B cell (primary cell): ENCODE measurements around the gene USH1G. TPM values are rescaled to one million over a fixed set of nuclear protein-coding genes. Genes with fewer than 3 reads are reported as not detected.

Experiments used
- ATAC-seq: fragments of 200-7000 bp; cut with Tn5 transposase; one replicate; pipeline ENCODE4 v1.10.0; 2021; ENCODE audit warnings: low read depth, mild to moderate bottlenecking, moderate number of reproducible peaks, moderate library complexity
- CTCF ChIA-PET: fragments of 350-600 bp; sonication (Branson Sonifier 250); formaldehyde crosslinking; loops from one replicate; lab custom pipeline; 2021; ENCODE audit warnings: antibody characterized with exemption, inconsistent platforms; lab: Charles Lee
- POLR2A ChIA-PET: fragments of 350-600 bp; sonication (Branson Sonifier 250); formaldehyde crosslinking; loops from one replicate; lab custom pipeline; 2021; ENCODE audit warnings: antibody characterized with exemption; lab: Charles Lee
- DNase-seq: peaks from one replicate; pipeline ENCODE4 v3.0.0; 2013
- H2AFZ ChIP-seq: 2 replicates; pipeline ENCODE4 v1.6.1; 2012; ENCODE audit warnings: mild to moderate bottlenecking, low read depth, low read length; ENCODE audit not compliant: insufficient read depth, poor library complexity, severe bottlenecking
- H3K27ac ChIP-seq, 2 donors: 1 replicate in 1 of 2; 2 replicates in 1 of 2; pipeline ENCODE4 v1.5.1; 2012 to 2013; ENCODE audit warnings: low read length in 2 of 2, mild to moderate bottlenecking in 2 of 2, moderate library complexity in 1 of 2
- H3K27me3 ChIP-seq, 4 experiments: fragments of 200-600 bp in 1 of 4; sonication (generic) in 1 of 4; replicated peaks in 1 of 4; 1 replicate in 2 of 4; 2 replicates in 2 of 4; pipeline versions ENCODE4 v1.6.1 to v1.7.0; 2013 to 2016; ENCODE audit warnings: low read length in 3 of 4, mild to moderate bottlenecking in 2 of 4, mixed read lengths in 1 of 4, moderate library complexity in 1 of 4; ENCODE audit not compliant: insufficient read depth in 4 of 4, control insufficient read depth in 3 of 4; ENCODE audit errors: control extremely low read depth in 1 of 4
- H3K36me3 ChIP-seq, 2 experiments: replicated peaks in 1 of 2; 1 replicate in 1 of 2; 2 replicates in 1 of 2; pipeline versions ENCODE4 v1.6.1 to v1.7.1; 2013; ENCODE audit warnings: low read length in 1 of 2; ENCODE audit not compliant: insufficient read depth in 2 of 2, control insufficient read depth in 1 of 2; ENCODE audit errors: control extremely low read depth in 1 of 2, extremely low read depth in 1 of 2
- H3K4me1 ChIP-seq, 2 donors: fragments of 200-600 bp in 1 of 2; sonication (generic) in 1 of 2; 1 replicate in 1 of 2; 2 replicates in 1 of 2; pipeline versions ENCODE4 v1.5.1 to v1.6.1; 2013 to 2017; ENCODE audit warnings: low read length in 2 of 2; ENCODE audit not compliant: control insufficient read depth in 2 of 2, insufficient read depth in 2 of 2
- H3K4me2 ChIP-seq: replicated peaks from 2 replicates; pipeline ENCODE3; 2012; ENCODE audit warnings: mild to moderate bottlenecking, low read depth, low read length; ENCODE audit not compliant: poor library complexity, severe bottlenecking
- H3K4me3 ChIP-seq, 5 experiments: fragments of 200-600 bp in 1 of 5; sonication (generic) in 1 of 5; 1 replicate in 3 of 5; 2 replicates in 2 of 5; pipeline versions ENCODE4 v1.5.1 to v1.7.0; 2011 to 2016; ENCODE audit warnings: low read length in 4 of 5, mild to moderate bottlenecking in 4 of 5, low read depth in 2 of 5, control low read depth in 1 of 5, moderate library complexity in 1 of 5; ENCODE audit not compliant: insufficient read depth in 1 of 5; ENCODE audit errors: control extremely low read depth in 1 of 5, extremely low read depth in 1 of 5
- H3K79me2 ChIP-seq: fragments of 200-600 bp; sonication (generic); one replicate; pipeline ENCODE4 v1.6.0; 2016; ENCODE audit warnings: low read length; ENCODE audit not compliant: control insufficient read depth, insufficient read depth
- H3K9ac ChIP-seq: fragments of 200-600 bp; sonication (generic); 2 replicates; pipeline ENCODE4 v1.6.1; 2017; ENCODE audit warnings: mild to moderate bottlenecking, low read length, moderate library complexity
- H3K9me3 ChIP-seq, 3 donors: one replicate each; pipeline versions ENCODE4 v1.6.1 to v1.7.1; 2013; ENCODE audit warnings: low read length in 2 of 3; ENCODE audit not compliant: control insufficient read depth in 2 of 3, insufficient read depth in 1 of 3; ENCODE audit errors: control extremely low read depth in 1 of 3
- H4K20me1 ChIP-seq: 2 replicates; pipeline ENCODE4 v1.6.0; 2012; ENCODE audit warnings: mild to moderate bottlenecking, low read length; ENCODE audit not compliant: insufficient read depth, control insufficient read depth, poor library complexity, severe bottlenecking
- H3K27ac Mint-ChIP-seq: one replicate; pipeline ENCODE4 v1.8.0; 2021; ENCODE audit warnings: mixed read lengths
- H3K27me3 Mint-ChIP-seq: one replicate; pipeline ENCODE4 v1.8.0; 2021; ENCODE audit warnings: mixed read lengths
- H3K4me1 Mint-ChIP-seq: one replicate; pipeline ENCODE4 v1.8.0; 2021; ENCODE audit warnings: mixed read lengths
- H3K4me3 Mint-ChIP-seq: one replicate; pipeline ENCODE4 v1.8.0; 2021; ENCODE audit warnings: mixed read lengths
- H3K9me3 Mint-ChIP-seq: one replicate; pipeline ENCODE4 v1.8.0; 2022; ENCODE audit warnings: mixed read lengths; ENCODE audit not compliant: insufficient read depth
- EZH2 ChIP-seq: IDR thresholded peaks from 2 replicates; pipeline ENCODE4 v1.6.1; 2012; ENCODE audit warnings: borderline replicate concordance, low read depth, mild to moderate bottlenecking, moderate library complexity, low read length; ENCODE audit not compliant: insufficient read depth, poor library complexity, severe bottlenecking
- WGBS: methylation state at CpG from one replicate; pipeline ENCODE4 v1.1.5; 2013; ENCODE audit warnings: missing lambda C conversion rate; ENCODE audit not compliant: insufficient coverage; 5-methylcytosine and 5-hydroxymethylcytosine counted together
- intact Hi-C: fragments of 100-400 bp; cut with micrococcal nuclease; formaldehyde crosslinking; loops from one replicate; pipeline ENCODE4 v1.10.0; 2022
- polyA plus RNA-seq: library from polyadenylated mRNA; depleted of rRNA; stranded (reverse); fragments of >200 nt; gene quantifications from 2 replicates; pipeline ENCODE4 v1.2.3, GENCODE V29; 2012
- total RNA-seq, 2 donors: library from RNA; stranded (reverse); fragments of 120-200 nt in 1 of 2; gene quantifications; 1 replicate in 1 of 2; 2 replicates in 1 of 2; pipeline versions ENCODE4 v1.2.3 to v1.2.4, GENCODE V29; 2013 to 2022
- TF ChIP-seq, protein P1 (sequence below): fragments of 200-600 bp; IDR thresholded peaks from one replicate; pipeline ENCODE4 v1.8.0; 2022; ENCODE audit warnings: antibody characterized with exemption, mild to moderate bottlenecking

Gene USH1G
- total and polyA plus RNA-seq, 2 donors (not counting 1 experiment from before 2014, with no cell fraction given), result not detected

DNA sequence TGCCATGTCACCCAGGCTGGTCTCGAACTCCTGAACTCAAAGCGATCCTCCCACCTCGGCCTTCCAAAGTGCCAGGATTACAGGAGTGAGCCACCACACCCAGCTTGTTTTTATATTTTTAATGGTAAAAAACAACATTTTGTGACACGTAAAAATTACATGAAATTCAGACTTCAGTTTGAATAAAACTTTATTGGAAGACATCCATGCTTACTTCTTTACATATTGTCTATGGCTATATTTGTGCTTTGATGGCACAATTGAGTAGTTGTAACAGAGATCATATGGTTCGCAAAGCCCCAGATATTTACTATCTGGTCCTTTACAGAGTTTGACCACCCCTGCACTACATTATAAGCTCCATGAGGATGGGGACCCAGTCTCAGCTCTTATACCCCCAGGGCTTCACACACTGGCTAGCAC is 48.4 kb downstream of the USH1G start:
- no peaks in the 10 kb centered on the region for H3K36me3 ChIP-seq
- no peak overlapping the region for H3K27ac ChIP-seq
- no peaks in the 10 kb centered on the region for H3K9me3 Mint-ChIP-seq
- peaks cover under 1% of the 10 kb centered on the region for H3K27me3 Mint-ChIP-seq
- WGBS, result 100% methylated on average over 1 of the region's 5 CpGs
- ChIA-PET CTCF (interaction anchor here (1.6 to 6.2 kb wide), 3 partner anchors 14 to 217 kb away, joined by 4 to 54 read pairs (median 5); partner anchors contain the start of gene GRIN2C), POLR2A (no interaction called here)
- H2AFZ ChIP-seq, result peak overlapping the region; percentile 84
- no peak overlapping the region for H3K4me2 ChIP-seq
- peak overlapping the region; percentile 13 for H3K27ac Mint-ChIP-seq
- ATAC-seq (no peak), DNase-seq (no peak)
- TF ChIP-seq EZH2, result no peak
- TF ChIP-seq, protein P1, sequence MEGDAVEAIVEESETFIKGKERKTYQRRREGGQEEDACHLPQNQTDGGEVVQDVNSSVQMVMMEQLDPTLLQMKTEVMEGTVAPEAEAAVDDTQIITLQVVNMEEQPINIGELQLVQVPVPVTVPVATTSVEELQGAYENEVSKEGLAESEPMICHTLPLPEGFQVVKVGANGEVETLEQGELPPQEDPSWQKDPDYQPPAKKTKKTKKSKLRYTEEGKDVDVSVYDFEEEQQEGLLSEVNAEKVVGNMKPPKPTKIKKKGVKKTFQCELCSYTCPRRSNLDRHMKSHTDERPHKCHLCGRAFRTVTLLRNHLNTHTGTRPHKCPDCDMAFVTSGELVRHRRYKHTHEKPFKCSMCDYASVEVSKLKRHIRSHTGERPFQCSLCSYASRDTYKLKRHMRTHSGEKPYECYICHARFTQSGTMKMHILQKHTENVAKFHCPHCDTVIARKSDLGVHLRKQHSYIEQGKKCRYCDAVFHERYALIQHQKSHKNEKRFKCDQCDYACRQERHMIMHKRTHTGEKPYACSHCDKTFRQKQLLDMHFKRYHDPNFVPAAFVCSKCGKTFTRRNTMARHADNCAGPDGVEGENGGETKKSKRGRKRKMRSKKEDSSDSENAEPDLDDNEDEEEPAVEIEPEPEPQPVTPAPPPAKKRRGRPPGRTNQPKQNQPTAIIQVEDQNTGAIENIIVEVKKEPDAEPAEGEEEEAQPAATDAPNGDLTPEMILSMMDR, result no peak
- H4K20me1 ChIP-seq, result no peaks in the 10 kb centered on the region
- H3K79me2 ChIP-seq, result peaks cover 8% of the 10 kb centered on the region
- no peaks in the 10 kb centered on the region for H3K27me3 ChIP-seq
- peaks cover 12 to 15% of the 10 kb centered on the region in 2 donors for H3K4me1 ChIP-seq
- H3K4me1 Mint-ChIP-seq, result peaks cover 12% of the 10 kb centered on the region
- H3K4me3 ChIP-seq, result no peak overlapping the region
- no peak overlapping the region for H3K9ac ChIP-seq
- H3K4me3 Mint-ChIP-seq, result no peak overlapping the region
- intact Hi-C loops, result no loop called here
- no peaks in the 10 kb centered on the region for H3K9me3 ChIP-seq

DNA sequence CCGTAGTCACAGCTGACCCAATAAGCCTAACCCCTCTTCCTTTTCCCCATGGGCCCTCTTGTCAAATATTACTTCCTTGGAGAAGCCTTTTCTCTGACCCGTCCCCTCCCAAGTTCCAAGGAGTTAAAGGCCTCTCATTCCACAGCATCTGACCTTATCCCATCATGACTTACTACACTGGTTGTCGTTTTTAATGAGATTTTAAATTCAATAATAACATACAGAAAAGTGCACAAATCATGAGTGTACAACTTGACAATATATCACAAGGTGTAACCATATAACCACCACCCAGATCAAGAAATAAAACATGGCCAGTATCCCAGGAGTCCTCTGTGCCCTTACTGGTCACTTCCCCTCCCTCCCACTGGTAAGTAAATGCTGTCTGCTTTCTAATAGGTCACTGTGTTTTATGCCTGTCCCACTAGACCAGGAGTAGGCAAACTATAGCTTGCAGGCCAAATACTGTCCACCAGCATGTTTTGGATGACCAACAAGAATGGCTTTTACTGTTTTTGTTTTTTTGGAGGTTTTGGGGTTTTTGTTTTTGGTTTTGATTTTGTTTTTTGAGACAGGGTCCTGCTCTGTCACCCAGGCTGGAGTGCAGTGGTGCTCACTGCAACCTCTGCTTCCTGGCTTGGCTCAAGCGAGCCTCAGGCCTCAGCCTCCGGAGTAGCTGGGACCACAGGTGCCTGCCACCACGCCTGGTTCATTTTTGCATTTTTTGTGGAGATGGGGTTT is 49.0 kb downstream of the USH1G start:
- Histone ChIP-seq H2AFZ (peak overlapping the region; percentile 84), H3K9me3 (no peaks in the 10 kb centered on the region), H4K20me1 (no peaks in the 10 kb centered on the region), H3K36me3 (no peaks in the 10 kb centered on the region), H3K4me2 (peak overlapping the region; percentile 87), H3K9ac (peak overlapping the region; percentile 81), H3K27me3 (no peaks in the 10 kb centered on the region), H3K27ac (peak overlapping the region; percentile 95 to 96), H3K4me3 (peak overlapping the region; percentile 78 to 91 (median 86)), H3K4me1 (peaks cover 12 to 15% of the 10 kb centered on the region in 2 donors), H3K79me2 (peaks cover 8% of the 10 kb centered on the region)
- POLR2A ChIA-PET, result interaction anchor here (1.2 kb wide), 3 partner anchors 12 to 125 kb away, joined by 3 to 8 read pairs (median 7); no protein-coding TSS in a partner anchor
- no peaks in the 10 kb centered on the region for H3K9me3 Mint-ChIP-seq
- peak overlapping the region; percentile 81 for H3K4me3 Mint-ChIP-seq
- TF ChIP-seq, protein P1, result no peak
- no peak for TF ChIP-seq EZH2
- 94% methylated on average over 3 of the region's 6 CpGs for WGBS
- peak overlapping the region; percentile 94 for H3K27ac Mint-ChIP-seq
- intact Hi-C loops, result loop anchor here (1.0 kb wide), 3 partner anchors 98 to 138 kb away; partner anchors contain the start of genes MRPL58, NAT9 and NHERF1
- CTCF ChIA-PET, result interaction anchor here (1.2 to 6.2 kb wide), 6 partner anchors 13 to 217 kb away, joined by 4 to 54 read pairs (median 6); partner anchors contain the start of gene GRIN2C
- peaks cover 12% of the 10 kb centered on the region for H3K4me1 Mint-ChIP-seq
- ATAC-seq (no peak), DNase-seq (no peak)
- no peaks in the 10 kb centered on the region for H3K27me3 Mint-ChIP-seq
